Placental epithelial cell (primary cell): ENCODE measurements around the gene CLDN9. TPM values are rescaled to one million over a fixed set of nuclear protein-coding genes. Genes with fewer than 3 reads are reported as not detected.

Source experiments
- small RNA-seq: library from RNA; depleted of rRNA; stranded (forward); fragments of <200 nt; gene quantifications from one replicate; pipeline ENCODE3, GENCODE V24; 2012
- total RNA-seq: library from RNA; depleted of rRNA; stranded (reverse); fragments of >200 nt; gene quantifications from 2 replicates; pipeline ENCODE4 v1.2.3, GENCODE V29; 2012

The CLDN9 gene, protein sequence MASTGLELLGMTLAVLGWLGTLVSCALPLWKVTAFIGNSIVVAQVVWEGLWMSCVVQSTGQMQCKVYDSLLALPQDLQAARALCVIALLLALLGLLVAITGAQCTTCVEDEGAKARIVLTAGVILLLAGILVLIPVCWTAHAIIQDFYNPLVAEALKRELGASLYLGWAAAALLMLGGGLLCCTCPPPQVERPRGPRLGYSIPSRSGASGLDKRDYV
- total RNA-seq = 4.3 and 6.5 TPM in 2 replicates

DNA sequence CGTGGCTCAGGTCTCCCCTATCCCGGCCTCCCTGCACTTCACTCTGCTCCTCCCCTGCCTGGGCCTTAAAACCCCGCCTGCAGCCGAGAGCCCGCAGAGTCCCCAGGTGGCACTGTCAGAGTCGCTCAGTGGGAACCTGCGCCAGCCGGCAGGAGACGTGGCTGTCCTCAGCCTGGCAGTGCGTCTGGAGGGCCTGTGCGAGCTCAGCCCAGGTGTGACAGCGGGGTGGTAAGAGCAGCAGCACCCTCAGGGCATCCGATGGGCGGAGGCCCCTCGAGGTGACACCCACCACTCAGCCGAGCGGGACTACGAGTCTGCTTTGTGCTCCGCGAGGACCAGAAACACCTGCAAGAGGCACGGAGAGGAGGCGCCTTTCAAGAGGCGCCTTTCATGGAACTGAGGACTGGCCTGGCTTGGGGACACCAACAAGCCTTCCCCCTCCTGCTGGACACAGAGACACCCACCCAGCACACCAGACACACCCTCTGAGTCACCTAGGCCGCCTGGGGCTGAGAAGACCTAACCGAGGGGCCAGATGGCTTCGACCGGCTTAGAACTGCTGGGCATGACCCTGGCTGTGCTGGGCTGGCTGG, at the start of gene CLDN9:
Gene CLDN9, plus strand, starts transcription at position 96 of the 593 bp plus-strand sequence. Its CDS starts 440 bp downstream, at position 536.

DNA sequence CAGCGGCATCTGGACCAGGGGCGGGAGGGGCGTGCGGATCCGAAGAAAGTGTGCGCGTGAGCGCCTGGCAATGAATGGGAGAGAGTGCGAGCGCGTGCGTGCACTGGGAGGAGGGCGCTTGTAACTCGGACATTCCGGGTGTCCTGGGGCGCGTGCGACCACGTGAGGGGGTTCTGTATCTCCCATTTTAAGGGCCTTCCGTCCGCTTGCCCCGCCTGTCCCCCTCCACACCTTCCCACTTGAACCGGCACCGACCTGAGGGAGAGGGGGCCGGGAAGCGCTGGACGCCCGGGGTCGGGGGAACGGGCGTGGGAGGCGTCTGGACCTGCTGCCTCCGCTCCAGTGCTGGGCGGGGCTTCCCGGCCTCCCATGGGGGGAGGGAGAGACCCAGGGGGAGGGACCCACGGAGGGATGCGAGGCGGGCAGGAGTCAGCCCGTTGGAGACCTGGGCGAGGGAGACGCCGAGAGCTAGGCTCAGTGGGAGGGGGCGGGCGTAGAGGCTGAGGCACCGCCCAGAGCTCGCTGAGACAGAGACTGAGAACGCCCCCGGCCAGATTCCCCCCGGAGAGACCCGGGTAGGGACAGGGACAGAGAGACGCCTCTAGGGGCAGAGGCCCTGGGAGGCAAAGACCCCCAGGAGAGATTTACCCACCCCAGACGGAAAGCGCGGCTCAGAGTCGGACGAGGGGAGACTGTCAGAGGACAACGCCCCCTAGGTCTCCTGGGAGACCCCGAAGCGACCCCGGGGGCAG, 48.8 kb upstream of the CLDN9 start, which contains the start of gene KREMEN2:
Gene KREMEN2, plus strand, starts transcription at position 553 of the 752 bp plus-strand sequence. CDS start 246 bp downstream, outside the sequence.

DNA sequence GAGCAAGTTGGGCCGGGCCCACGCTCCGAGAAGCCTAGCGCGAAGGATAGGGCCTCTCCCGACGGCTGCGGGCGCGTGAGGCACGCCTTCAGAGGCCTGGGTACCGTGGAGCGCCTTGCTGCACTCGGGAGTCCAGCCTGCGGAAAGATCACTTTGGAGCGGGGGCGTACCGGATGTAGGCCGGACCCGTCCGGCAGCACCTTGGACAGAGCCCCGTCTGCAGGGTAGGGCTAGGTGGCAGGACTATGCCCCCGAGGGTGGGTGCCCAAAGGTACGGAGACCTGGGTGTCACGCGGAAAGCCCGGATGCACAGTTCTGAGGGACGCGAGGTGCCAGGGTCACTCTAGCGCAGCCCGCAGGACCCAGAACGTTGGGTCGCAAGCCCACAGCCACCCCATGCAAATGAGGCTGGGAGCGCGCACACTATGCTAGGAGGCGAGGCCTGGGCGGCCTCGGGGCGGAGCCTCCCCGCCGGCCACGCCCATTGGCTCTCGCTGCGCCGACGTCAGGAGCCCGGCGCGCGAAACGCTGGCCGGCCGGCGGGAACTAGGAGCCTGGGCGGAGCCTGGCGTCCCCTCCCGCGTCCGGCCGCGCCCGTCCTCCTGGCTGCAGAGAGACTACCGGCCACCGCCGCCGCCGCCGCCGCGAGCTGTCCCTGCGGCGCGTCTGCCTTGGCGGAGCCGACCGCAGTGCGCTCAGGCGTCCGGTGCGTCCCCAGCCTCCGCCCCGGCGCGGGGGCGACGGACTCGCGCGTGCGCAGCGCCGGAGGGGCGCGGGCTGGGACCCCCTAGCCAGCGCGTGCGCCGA, 43.8 kb upstream of the CLDN9 start, which contains the start of gene PAQR4:
Gene PAQR4, plus strand, starts transcription at position 611 of the 807 bp plus-strand sequence. CDS start 327 bp downstream, outside the sequence.

DNA sequence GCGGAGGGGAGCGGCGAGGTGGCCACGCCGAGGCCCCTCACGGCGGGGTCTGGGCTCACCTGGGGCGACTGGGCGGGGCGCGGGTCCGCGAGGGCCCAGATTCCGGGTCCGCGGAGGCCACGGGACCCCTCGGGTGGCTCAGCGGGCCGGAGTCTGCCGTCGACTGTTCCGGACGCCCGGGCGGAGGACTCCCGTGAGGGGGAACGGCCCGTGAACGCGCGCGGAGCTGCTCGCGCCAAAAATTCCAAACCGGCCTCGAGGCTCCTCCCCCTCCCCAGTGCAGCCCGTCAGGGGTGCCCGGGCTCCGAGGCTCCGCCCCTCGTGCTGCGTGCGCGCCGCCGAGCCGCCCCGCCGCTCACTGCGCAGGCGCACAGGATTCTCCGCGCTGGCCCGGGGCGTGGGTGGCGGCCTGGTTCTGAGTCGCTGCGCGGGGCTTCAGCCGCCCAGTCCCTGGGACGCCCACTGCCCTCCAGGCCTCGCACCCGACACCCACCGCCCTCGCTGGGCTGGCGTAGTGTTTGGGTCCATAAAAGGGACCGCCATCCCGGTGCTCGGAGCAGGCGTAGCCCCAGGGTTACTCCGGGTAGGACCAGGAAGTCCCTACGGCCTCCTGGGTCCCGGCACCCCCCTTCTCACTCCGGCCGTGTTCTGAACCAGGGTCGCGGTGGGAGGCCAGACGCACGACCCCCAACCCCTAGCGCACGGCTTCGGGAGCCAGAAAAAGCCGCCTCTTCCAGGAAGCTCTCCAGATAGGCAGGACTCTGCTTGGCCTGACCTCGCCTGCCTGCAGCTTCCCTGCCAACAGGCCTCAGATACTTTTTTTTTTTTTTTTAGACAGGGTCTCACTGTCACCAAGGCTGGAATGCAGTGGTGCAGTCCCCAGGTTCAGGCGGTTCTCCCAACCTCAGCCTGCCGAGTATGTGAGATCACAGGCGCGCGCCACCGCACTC, 32.2 kb upstream of the CLDN9 start, which contains the start of gene PKMYT1:
Gene PKMYT1, minus strand, starts transcription at position 220 of the 950 bp plus-strand sequence. CDS start 789 bp downstream, outside the sequence.

DNA sequence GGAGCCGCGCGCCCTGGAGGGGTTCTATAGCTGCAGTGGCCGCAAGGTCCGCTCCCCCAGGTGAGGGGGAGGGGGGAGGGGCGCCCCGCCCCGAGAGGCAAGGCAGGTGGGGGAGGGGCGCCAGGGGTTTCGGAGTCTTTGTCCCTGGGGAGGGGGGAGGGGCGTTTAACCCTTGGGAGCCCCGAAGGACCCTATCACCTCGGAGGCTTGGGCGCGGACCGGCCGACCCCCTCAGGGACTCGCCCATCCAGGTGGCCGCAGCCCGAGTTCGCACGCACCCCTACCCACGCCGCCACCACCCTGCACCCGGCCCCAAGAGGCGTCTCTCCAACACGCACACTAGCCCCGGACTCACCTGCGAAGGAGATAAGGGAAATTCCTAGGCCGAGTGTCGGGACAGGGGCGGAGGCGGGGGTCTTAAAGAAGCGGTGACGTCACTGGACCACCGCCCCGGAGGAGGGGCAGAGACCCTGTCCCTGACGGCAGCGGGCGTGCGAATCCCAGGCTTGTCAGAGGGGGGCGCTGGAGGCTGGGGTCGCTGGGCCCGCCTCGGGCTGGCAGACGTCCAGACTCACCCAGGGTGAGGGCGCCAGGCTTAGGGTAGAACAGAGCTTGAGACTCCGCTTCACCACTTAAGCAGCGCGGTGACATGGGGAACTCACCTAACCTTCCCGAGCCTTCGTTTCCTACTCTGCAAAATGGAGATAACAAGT, 5.2 kb downstream of the CLDN9 start, which contains the start of gene CLDN6:
Gene CLDN6, minus strand, starts transcription at position 390 of the 713 bp plus-strand sequence. CDS start 2,162 bp downstream, outside the sequence.

DNA sequence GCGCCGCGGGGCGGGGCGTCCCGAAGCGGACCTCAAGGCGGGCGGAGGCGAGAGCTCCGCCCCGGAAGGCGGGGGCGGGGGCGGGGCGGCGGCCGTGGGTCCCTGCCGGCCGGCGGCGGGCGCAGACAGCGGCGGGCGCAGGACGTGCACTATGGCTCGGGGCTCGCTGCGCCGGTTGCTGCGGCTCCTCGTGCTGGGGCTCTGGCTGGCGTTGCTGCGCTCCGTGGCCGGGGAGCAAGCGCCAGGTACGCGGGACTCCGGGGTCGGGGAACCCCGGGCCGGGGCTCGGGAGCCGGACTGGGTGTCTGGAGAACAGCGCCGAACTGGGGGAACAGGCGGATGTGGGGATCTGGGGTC, 7.5 kb downstream of the CLDN9 start, which contains the start of gene TNFRSF12A:
Gene TNFRSF12A, plus strand, starts transcription at position 122 of the 357 bp plus-strand sequence. Its CDS starts 30 bp downstream, at position 152.

DNA sequence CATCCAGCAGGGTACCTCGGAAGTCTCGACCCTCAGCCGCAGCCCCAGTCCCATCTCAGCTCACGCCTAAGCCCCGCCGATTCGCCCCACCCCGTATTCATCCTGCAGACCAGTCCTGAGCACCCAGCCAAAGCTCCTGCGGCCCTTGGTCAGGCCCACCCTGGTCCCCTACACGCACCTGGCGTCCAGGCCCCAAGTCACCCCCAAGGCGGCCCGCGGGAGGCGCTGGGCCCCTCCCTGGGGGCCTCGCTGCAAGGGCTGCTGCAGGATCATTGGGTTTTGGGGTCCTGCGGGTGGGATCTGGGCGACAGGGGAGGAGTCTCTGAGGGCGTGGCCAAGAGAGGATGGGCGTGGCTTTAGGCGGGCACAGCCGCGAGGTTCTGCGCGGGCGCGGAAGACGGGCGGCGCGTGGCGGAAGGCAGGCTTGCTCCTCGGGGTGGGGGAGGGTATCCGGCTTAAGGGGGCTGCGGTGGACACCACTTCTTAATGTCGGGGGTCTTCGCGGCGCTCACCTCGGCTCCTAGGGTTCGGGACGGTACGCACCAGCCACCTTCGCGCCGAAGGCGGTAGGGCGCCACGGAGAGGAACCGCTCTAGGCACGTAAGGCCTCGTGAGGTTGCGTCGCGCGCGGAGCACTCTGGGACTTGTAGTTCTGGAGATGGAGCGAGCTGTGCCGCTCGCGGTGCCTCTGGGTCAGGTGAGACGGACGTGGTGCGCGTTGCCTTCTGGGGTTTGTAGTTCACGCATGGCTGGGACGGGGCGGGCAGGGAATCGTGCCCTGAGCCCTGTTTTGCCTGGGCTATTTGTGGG, 11.2 kb downstream of the CLDN9 start, which contains the start of the genes HCFC1R1 and THOC6:
Gene HCFC1R1, minus strand, starts transcription at position 274 of the 810 bp plus-strand sequence. Its CDS starts 1 bp downstream, at position 273.
Gene THOC6, plus strand, starts transcription at position 367 of the 810 bp plus-strand sequence. Its CDS starts 292 bp downstream, at position 659.

DNA sequence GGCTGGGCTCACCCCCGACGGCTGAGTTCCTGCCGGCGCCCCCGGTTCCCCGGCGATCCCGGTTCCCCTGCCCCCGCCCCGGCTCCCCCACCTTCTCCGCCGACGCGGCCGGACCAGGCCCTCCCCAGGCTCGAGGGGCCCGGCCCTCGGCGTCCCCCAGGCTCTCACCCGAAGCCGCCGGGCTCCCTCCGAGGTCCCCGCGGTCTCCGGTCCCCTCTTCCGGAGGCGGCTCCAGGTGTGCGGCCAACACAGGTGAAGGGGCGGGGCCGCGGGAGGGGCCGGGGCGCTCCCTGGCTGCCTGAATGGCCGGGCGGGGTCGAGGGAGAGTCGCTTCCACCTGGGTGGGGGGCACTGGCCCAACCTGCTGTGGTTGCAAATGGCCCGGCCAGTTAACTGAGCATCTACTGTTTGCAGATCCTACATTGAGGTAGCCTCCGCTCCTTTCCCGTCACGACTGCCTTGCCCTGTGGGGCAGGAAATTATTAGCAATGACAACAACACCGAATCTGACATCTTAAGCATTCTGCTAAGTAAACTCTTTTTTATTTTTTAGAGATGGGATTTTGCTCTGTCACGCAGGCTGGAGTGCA, 24.1 kb downstream of the CLDN9 start, which contains the start of gene BICDL2:
Gene BICDL2, minus strand, starts transcription at position 219 of the 590 bp plus-strand sequence. CDS start 1,448 bp downstream, outside the sequence.

DNA sequence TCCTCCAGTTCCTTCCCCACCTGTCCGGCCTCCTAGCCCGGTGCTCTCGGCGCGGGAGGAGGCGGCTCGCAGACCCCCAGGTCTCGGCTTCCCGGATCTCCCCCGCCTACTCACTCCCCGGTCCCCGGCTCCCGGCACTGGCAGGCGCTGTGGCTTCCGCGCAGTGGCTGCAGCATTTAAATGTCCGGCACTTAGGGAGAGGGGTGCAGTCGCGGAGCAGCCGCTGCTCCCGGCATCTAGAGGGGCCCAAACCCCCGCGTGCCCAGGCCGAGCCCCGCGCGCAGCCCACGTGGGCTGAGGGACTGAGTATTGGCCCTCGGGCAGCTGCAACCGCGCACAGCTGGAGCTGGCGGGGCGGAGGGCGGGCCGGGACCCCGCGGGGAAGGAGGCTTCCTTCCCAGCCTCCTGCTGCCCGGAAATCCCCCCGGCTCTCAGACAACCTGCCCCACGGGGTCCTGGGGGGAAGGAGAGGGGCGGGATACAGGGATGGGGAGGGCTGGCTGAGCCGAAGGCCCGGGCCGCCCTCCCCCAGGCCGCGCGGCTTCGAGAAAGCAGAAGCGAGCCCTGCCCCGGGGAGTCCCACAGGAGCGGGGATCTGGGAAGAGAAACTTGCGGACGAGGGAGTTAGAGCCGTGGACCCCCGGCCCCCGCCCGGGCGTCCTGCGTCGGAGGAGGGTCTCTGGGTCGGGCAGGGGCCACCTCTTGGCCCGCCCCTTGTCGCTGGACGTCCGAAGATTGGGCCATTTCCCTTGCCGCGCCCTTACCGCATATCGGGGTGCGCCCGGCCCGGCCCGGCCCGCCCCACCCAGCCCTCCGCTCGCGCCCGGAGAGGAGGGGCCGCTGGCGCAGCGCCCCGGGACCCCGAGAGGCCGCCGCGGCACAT, 33.3 kb downstream of the CLDN9 start, which contains the start of gene MMP25:
Gene MMP25, plus strand, starts transcription at position 804 of the 883 bp plus-strand sequence. CDS start 357 bp downstream, outside the sequence.

Small RNAs within 50 kb of the gene (small RNA-seq; reads per million reads assigned to genes)
- gene LINC00514 = not detected

Other genes starting within 250 kb of the CLDN9 start
- gene ELOB, start 235.6 kb upstream of the CLDN9 start, total RNA-seq = 216 and 341 TPM in 2 replicates
- gene PRSS33, start 225.4 kb upstream of the CLDN9 start, total RNA-seq = not detected in 2 replicates
- gene PRSS41, start 214.5 kb upstream of the CLDN9 start, total RNA-seq = not detected in 2 replicates
- not detected in 2 replicates for gene PRSS21, start 195.7 kb upstream of the CLDN9 start, total RNA-seq
- not detected in 2 replicates for gene ZG16B, start 182.6 kb upstream of the CLDN9 start, total RNA-seq
- 3.9 and 4.7 TPM in 2 replicates for gene PRSS22, start 154.8 kb upstream of the CLDN9 start, total RNA-seq
- gene FLYWCH2, start 129.7 kb upstream of the CLDN9 start, total RNA-seq = 42.8 and 48.8 TPM in 2 replicates
- gene FLYWCH1, start 101.0 kb upstream of the CLDN9 start, total RNA-seq = 18.1 and 19.8 TPM in 2 replicates
- 0.43 and 1.2 TPM in 2 replicates for gene KREMEN2, start 48.6 kb upstream of the CLDN9 start, total RNA-seq
- gene PAQR4, start 43.6 kb upstream of the CLDN9 start, total RNA-seq = 5.4 and 6.3 TPM in 2 replicates
- gene PKMYT1, start 32.5 kb upstream of the CLDN9 start, total RNA-seq = 6.2 and 10.2 TPM in 2 replicates
- gene CLDN6, start 5.3 kb downstream of the CLDN9 start, total RNA-seq = 0.39 and 5.6 TPM in 2 replicates
- 146 and 484 TPM in 2 replicates for gene TNFRSF12A, start 7.4 kb downstream of the CLDN9 start, total RNA-seq
- 11.7 and 82.1 TPM in 2 replicates for gene HCFC1R1, start 11.0 kb downstream of the CLDN9 start, total RNA-seq
- 33.5 and 58.1 TPM in 2 replicates for gene THOC6, start 11.1 kb downstream of the CLDN9 start, total RNA-seq
- not detected in 2 replicates for gene BICDL2, start 24.0 kb downstream of the CLDN9 start, total RNA-seq
- gene MMP25, start 33.6 kb downstream of the CLDN9 start, total RNA-seq = under 0.01 and 0.11 TPM in 2 replicates
- gene IL32, start 52.7 kb downstream of the CLDN9 start, total RNA-seq = 0.79 and 7.4 TPM in 2 replicates
- gene ZSCAN10, start 86.4 kb downstream of the CLDN9 start, total RNA-seq = not detected in 2 replicates
- gene ZNF205, start 99.7 kb downstream of the CLDN9 start, total RNA-seq = 13.7 and 19.2 TPM in 2 replicates
- 11.4 and 13.2 TPM in 2 replicates for gene ZNF213, start 122.1 kb downstream of the CLDN9 start, total RNA-seq
- gene OR1F1, start 175.3 kb downstream of the CLDN9 start, total RNA-seq = not detected in 2 replicates
- gene ZNF200, start 222.2 kb downstream of the CLDN9 start, total RNA-seq = 8.6 and 10.6 TPM in 2 replicates
- 0.22 TPM in 1 of 2 replicates, not detected in the other for gene MEFV, start 243.7 kb downstream of the CLDN9 start, total RNA-seq